GM10248 (cell line): ENCODE measurements around the gene ADGB.
"Not testable (repeated sequence)": the region's sequence is repeated elsewhere in the genome, so short reads cannot be mapped to it uniquely, and the experiment has no call there.

Experiments used
- CTCF ChIA-PET: fragments of 300-600 bp; sonication (Branson Sonifier 250); formaldehyde crosslinking; extraction: SDS; loops from one replicate; lab custom pipeline; 2021; ENCODE audit warnings: antibody characterized with exemption; lab: Yijun Ruan, JAX
- POLR2A ChIA-PET: fragments of 350-650 bp; sonication (Branson Sonifier 250); formaldehyde crosslinking; extraction: SDS; loops from one replicate; lab custom pipeline; 2020; ENCODE audit warnings: antibody characterized with exemption; lab: Yijun Ruan, JAX
- DNase-seq: peaks from one replicate; pipeline ENCODE4 v3.0.0; 2012; ENCODE audit errors: extremely low spot score
- CTCF ChIP-seq: IDR thresholded peaks from 2 replicates; pipeline ENCODE4 v1.5.1; 2012; ENCODE audit warnings: mild to moderate bottlenecking, low read depth; ENCODE audit errors: extremely low read depth, missing control alignments, control extremely low read depth

ADGB gene

GRCh38 chr6:146795479-146796133 is 196.8 kb downstream of the ADGB start:
- POLR2A ChIA-PET = no interaction called here
- TF ChIP-seq CTCF = no peak
- no peak for DNase-seq
- CTCF ChIA-PET = interaction anchor here (1.9 to 2.4 kb wide), 2 partner anchors 10 to 11 kb away, joined by 5 to 8 read pairs; no protein-coding TSS in a partner anchor

DNA sequence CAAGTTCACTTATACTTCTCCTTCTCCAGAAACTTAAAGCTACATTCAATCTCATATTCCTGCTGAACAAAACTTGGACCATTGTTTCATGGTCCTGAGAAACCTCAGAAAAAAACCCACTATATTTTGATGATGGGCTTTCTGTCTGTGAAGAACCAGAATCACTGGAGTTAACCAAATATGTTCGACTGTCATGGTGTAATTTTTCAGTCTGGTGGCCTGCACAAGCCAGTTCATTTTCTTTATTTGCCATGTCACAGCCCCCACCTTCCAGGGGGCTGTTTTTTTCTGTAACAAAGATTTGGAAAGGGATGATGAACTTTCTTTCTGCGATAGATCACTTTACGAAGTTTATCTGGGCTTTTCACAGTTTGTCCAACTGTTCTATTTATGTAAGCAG is 204.4 kb downstream of the ADGB start:
- DNase-seq, POLR2A ChIA-PET: not testable (repeated sequence)
- CTCF ChIA-PET = interaction anchor here (1.2 kb wide), 1 partner anchor 11 kb away, joined by 3 read pairs; no protein-coding TSS in a partner anchor

DNA sequence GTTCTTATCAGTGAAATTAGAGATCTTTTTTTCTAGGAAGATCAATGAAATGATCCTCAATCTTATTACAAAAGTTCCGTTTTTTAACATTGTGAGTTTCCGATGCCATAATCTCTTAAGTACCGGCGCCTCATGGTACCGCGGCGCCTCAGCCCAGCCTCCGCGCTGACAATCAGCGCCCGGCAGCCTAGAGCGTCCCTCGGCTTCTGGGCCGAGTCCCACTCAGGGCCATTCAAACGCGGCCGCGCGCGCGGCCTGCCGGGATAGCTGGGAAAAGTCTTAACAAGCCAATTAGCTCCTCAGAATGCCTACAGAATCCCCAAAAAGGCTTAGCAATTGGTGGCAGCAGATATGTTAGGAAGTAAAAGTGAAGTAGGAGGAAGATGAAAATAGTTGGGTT is 204.8 kb downstream of the ADGB start:
- no peak for TF ChIP-seq CTCF
- ChIA-PET CTCF (no interaction called here), POLR2A (no interaction called here)
- DNase-seq = no peak

DNA sequence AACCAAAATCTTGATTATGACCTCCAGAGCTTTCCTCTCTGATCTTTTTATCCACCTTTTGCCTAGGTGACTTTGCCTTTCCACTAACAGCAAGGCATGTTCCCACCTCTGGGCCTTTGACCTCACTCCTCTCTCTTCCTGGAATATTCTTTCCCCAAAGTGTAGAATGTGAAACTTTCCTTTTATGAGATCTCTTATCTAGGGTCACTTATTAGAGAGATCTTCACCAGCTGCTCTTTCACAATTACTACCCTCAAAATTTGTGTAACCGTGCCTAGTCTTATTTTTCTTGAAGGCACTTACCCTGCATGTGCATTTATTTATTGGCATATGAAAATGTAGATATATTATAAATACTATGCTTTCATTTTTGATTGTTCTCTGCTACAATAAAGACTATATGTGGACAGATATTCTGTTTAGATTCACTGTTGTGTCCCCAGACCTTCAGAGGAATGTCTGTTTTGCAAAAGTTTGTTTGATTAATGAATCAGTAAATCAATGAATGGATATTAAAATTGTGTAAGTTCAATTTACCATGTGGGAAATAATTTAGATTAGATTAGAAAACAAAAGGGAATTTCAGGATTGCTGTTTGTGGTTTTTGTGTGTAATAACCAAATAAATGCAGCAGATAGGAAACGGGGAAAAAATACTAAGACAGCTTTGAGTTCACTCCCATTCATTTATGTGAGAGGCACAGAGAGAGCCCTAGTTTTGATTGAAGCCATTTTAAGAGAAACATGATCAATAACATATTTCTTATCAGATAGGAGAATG is 207.0 kb downstream of the ADGB start:
- no peak for DNase-seq
- CTCF ChIA-PET = interaction anchor here (1.9 kb wide), 1 partner anchor 11 kb away, joined by 8 read pairs; no protein-coding TSS in a partner anchor

DNA sequence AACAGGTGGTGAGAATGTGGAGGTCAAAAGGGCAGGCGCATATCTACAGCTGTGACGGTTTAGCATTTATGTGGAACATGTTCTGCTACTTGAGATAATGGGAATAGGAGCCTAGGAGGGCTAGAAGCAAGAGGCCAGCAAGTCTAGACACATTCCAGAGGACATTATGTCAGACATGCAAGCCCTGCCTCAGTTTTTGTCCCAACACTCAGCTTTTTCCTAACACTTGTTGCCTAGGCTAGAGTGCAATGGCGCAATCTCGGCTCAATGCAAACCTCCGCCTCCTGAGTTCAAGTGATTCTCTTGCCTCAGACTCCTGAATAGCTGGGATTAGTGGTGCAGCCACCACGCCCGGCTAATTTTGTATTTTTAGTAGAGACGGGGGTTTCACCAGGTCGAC is 210.2 kb downstream of the ADGB start:
- DNase-seq, CTCF ChIA-PET, POLR2A ChIA-PET: not testable (repeated sequence)

More for the DNA sequence above, 207.0 kb downstream of the ADGB start:
- POLR2A ChIA-PET = no interaction called here
- no peak for TF ChIP-seq CTCF

DNA sequence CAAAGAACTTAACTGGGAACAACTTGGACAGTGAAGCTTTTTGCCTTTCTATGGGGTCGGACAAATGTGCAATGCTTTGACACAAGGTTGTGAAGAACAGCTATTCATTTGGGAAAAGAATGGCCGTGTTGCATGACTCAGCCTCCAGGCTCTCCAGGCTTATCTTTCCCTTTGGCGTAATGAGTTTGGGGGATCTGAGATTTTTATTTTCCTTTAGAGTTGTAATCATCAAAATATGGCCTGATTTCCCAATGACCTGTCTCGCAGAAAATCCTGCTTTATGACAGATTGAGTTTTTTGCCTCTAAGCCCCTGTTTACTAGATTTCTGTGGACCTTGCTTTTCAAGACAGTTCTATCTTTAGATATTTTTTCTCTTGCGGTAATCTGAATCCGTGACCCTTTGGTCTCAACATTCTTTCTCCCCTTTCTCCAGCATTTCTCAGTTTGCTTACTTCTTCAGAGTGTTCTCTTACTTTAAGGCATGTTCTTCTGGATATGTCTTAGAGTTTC is 214.1 kb downstream of the ADGB start:
- DNase-seq, CTCF ChIA-PET, POLR2A ChIA-PET: not testable (repeated sequence)

DNA sequence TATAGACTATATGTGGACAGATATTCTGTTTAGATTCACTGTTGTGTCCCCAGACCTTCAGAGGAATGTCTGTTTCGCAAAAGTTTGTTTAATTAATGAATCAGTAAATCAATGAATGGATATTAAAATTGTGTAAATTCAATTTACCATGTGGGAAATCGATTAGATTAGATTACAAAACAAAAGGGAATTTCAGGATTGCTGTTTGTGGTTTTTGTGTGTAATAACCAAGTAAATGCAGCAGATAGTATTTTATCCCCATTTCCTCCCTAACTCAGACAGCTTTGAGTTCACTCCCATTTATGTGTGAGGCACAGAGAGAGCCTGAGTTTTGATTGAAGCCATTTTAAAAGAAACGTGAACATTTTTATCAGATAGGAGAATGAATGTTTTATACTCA is 214.8 kb downstream of the ADGB start:
- ChIA-PET POLR2A (no interaction called here), CTCF (interaction anchor here (2.7 kb wide), 1 partner anchor 12 kb away, joined by 12 read pairs; no protein-coding TSS in a partner anchor)
- DNase-seq = no peak
- no peak for TF ChIP-seq CTCF
